ENCODE data around the gene GNAS. TPM values are rescaled to one million over a fixed set of nuclear protein-coding genes. Genes with fewer than 3 reads are reported as not detected.
"Not testable (repeated sequence)": the region's sequence is repeated elsewhere in the genome, so short reads cannot be mapped to it uniquely, and the experiment has no call there.

The GNAS gene
- total and polyA plus RNA-seq, 10 donors: 722 to 854 (median 770) TPM

GRCh38 chr20:58817748-58818147, 34.8 kb upstream of the GNAS start:
- TF ChIP-seq POLR2A (IDR thresholded peaks at IDR 0.05): no peak
- no peak for TF ChIP-seq POLR2AphosphoS5 (IDR thresholded peaks at IDR 0.05)
- TF ChIP-seq CTCF (IDR thresholded peaks at IDR 0.05 in 8 of 11, conservative IDR thresholded peaks at IDR 0.05 in 3 of 11): no peak
- peaks cover 0 to 6% (median 0%) of the 10 kb centered on the region in 8 donors for H3K9me3 ChIP-seq
- 89 to 96% (median 90%) methylated on average over 10 of the region's 10 CpGs for WGBS, 5 donors
- H3K4me1 ChIP-seq: no peaks in the 10 kb centered on the region
- DNase-seq: no peak
- no peak overlapping the region for H3K27ac ChIP-seq
- H3K36me3 ChIP-seq: no peaks in the 10 kb centered on the region
- intact Hi-C loops (cut with DNase I; ENCODE audit: low total_unique reads): no loop called here
- peaks cover 0 to 18% (median 0%) of the 10 kb centered on the region in 7 donors for H3K27me3 ChIP-seq (replicated peaks in 1 of 7)
- H3K4me3 ChIP-seq: no peak overlapping the region

GRCh38 chr20:58818586-58819285, 33.8 kb upstream of the GNAS start:
- Histone ChIP-seq H3K27me3 (replicated peaks in 1 of 7) (peaks cover 0 to 14% (median 0%) of the 10 kb centered on the region in 7 donors), H3K4me3 (no peak overlapping the region), H3K9me3 (peaks cover 0 to 6% (median 0%) of the 10 kb centered on the region in 8 donors), H3K4me1 (no peaks in the 10 kb centered on the region), H3K36me3 (no peaks in the 10 kb centered on the region), H3K27ac (no peak overlapping the region)
- intact Hi-C loops (cut with DNase I; ENCODE audit: low total_unique reads): no loop called here
- 72 to 80% (median 74%) methylated on average over 8 of the region's 8 CpGs for WGBS, 5 donors
- DNase-seq: no peak
- TF ChIP-seq CTCF (IDR thresholded peaks at IDR 0.05 in 8 of 11, conservative IDR thresholded peaks at IDR 0.05 in 3 of 11) (no peak), POLR2A (IDR thresholded peaks at IDR 0.05) (no peak)

GRCh38 chr20:58819921-58820320, 32.6 kb upstream of the GNAS start:
- Histone ChIP-seq H3K9me3 (peaks cover 0 to 6% (median 0%) of the 10 kb centered on the region in 8 donors), H3K4me1 (no peaks in the 10 kb centered on the region), H3K27me3 (replicated peaks in 1 of 7) (peaks cover 0 to 7% (median 0%) of the 10 kb centered on the region in 7 donors), H3K36me3 (no peaks in the 10 kb centered on the region), H3K4me3 (no peak overlapping the region), H3K27ac (no peak overlapping the region)
- no peak for DNase-seq
- intact Hi-C loops (cut with DNase I; ENCODE audit: low total_unique reads): no loop called here
- WGBS, 5 donors: 92 to 99% (median 94%) methylated on average over 10 to 13 of the region's 13 CpGs
- TF ChIP-seq CTCF (IDR thresholded peaks at IDR 0.05 in 8 of 11, conservative IDR thresholded peaks at IDR 0.05 in 3 of 11) (no peak), POLR2AphosphoS5 (IDR thresholded peaks at IDR 0.05) (no peak)

- intact Hi-C loops (cut with DNase I; ENCODE audit: low total_unique reads); H3K9me3 ChIP-seq; DNase-seq; H3K27ac ChIP-seq; H3K4me1 ChIP-seq; H3K4me3 ChIP-seq; H3K36me3 ChIP-seq; H3K27me3 ChIP-seq (replicated peaks in 1 of 7): not testable (repeated sequence)
- 89 to 94% (median 92%) methylated on average over 6 of the region's 6 CpGs for WGBS, 5 donors
These were observed 32.0 kb upstream of the GNAS start for GRCh38 chr20:58820515-58820914.
